ENCODE data around the gene CIPC.

The CIPC gene

GRCh38 chr14:77128414-77128891 is 30.4 kb downstream of the CIPC start:
- no peak for DNase-seq

DNA sequence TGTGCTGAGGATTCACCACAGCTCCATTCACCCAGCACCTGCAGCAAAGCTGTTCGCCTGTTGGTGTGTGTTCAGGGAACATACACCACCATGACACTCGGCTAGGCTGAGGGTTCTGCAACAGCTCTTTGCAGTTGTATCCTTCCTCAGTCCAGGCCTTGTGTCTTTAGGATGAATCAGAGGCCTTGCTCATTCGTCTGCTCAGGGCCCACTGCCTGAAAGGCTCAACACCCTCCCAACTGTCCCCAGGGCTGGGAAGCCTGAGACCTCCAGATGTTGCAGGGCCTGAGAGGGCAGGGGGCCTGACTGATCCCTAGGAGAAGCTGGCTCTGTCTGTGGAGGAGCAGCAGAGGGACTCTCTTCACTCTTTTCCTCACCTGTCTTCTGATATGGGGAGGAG is 32.3 kb downstream of the CIPC start:
- DNase-seq, result no peak

DNA sequence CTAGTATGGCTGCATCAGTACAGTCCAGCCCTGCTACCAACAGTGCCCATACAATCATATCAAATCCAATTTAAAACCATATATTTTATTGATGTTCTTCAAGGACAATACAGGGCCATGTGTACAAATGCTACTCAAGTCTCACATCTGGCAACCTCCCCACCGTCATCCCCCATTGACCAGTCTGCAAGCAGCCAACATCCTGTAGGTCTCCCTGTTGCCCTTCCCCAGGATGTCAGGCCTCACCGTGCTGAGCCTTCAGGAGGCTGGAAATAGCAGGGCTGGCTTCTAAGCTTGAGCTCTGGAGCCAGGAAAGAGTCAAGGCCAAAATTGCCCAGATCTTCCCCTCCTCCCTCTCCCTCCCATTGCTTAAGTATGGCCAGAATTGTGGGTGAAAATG is 33.1 kb downstream of the CIPC start:
- no peak for DNase-seq

- no peak for DNase-seq
Observed at GRCh38 chr14:77131871-77132486, 33.9 kb downstream of the CIPC start.

- DNase-seq, result no peak
Observed at GRCh38 chr14:77133720-77134338, 35.8 kb downstream of the CIPC start.

- no peak for DNase-seq
Observed at GRCh38 chr14:77139022-77139421, 41.0 kb downstream of the CIPC start.

GRCh38 chr14:77139540-77140358 is 41.7 kb downstream of the CIPC start:
- DNase-seq, result peak; percentile 48

DNA sequence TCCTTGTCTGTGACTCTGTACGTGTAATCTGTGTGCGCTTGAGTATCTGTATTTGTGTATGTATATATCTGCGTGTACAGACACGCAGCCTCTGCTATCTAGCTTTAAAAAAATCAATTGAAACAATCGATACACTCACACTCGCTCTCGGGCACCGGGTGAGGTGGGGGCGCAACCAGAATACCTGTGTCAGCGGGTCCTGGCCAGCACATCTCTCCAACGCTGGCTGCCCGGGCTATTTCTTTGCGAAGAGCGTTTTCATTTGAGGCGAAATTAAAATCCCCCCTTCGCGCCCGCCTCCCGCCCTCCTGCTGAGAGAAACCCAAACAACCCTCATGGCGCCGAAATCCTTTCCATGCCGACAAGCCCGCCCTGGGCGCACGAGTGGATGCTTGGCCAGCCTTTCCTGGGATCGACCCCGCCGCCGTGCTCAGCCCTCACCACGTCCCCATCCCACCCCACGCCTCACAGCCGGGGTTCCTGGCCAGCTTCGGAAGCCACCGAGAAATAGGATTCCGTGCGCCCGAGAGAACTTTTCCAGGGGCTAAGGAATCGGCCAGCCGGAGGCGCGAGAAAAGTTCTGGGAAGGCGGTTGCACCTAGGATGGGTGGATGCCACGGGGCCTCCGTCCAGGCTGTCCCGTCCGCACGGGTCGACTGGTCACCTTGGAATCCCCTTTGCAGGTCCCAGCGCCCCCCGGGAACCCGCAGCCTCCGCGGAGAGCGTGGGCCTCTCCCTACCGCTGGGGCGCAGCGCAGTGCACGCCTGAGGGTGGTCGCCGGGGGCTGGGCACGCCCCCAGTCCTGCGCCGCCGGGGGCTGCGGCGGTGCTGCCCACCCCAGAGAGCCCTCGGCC is 42.5 kb downstream of the CIPC start:
- DNase-seq, result peak; percentile 13

- DNase-seq, result peak; percentile 48
Observed at GRCh38 chr14:77141214-77142004, 43.4 kb downstream of the CIPC start, which contains the start of gene ZDHHC22. Gene ZDHHC22 (minus strand): TSS chr14:77141791. CDS start chr14:77139738, 2,053 bp downstream.

- DNase-seq, result no peak
Observed at GRCh38 chr14:77142005-77142800, 44.1 kb downstream of the CIPC start.

- DNase-seq, result no peak
Observed at GRCh38 chr14:77143071-77143470, 45.0 kb downstream of the CIPC start.

GRCh38 chr14:77144412-77145115 is 46.5 kb downstream of the CIPC start:
- DNase-seq, result no peak

GRCh38 chr14:77145975-77146740 is 48.1 kb downstream of the CIPC start:
- no peak for DNase-seq

GRCh38 chr14:77148510-77149231 is 50.6 kb downstream of the CIPC start:
- no peak for DNase-seq

- DNase-seq, result peak; percentile 79
Observed at GRCh38 chr14:77151245-77151644, 53.2 kb downstream of the CIPC start.

DNA sequence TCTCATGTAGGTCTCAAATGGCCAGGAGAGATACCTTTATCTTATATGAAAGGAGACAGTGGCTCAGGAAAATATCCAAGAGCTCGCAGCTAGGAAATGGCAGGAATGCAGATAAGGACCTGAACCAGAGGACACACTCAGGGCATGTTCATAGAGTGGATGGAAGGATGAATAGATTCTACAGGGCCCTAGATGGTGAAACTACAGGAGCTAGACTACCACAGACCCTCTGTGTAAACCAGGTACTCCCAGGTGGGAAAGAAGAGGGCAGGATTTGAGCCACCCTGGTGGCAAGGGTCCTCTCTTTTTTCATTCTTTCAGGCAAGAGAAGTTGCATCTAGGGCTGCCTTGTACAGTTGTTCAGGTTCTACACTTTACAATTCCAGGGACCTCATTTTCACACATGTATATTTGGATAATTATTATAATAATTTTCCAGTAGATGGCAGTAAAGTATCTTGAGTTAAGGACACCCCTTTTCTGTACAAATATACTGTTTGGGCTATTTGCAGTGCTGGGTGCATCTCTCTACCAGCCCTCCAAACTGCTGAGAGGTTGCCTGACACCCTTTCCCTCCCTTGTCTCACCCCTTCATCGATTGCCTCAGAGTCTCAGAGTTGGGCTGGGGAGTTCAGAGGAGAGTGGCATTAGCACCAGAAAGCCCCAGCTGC is 54.0 kb downstream of the CIPC start:
- DNase-seq, result peak; percentile 21

DNA sequence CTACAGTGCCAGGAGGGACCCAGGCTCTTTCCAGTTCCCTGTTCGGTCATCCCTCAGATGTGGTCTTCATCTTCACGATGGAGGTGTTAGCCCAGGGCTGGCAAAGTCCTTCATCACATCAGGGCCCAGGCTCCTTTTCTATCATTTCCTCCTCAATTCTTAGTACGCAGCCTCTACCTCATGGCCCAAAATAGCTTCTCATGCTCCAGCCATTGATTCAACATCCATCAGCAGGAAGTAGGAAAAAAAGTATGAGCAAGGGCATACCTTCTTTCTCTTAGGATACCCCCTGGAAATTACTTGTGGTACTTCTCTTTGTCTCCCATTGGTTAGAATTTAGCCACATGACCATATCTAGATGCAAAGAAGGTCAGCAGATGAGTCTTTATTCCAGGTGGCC is 55.7 kb downstream of the CIPC start:
- no peak for DNase-seq

DNA sequence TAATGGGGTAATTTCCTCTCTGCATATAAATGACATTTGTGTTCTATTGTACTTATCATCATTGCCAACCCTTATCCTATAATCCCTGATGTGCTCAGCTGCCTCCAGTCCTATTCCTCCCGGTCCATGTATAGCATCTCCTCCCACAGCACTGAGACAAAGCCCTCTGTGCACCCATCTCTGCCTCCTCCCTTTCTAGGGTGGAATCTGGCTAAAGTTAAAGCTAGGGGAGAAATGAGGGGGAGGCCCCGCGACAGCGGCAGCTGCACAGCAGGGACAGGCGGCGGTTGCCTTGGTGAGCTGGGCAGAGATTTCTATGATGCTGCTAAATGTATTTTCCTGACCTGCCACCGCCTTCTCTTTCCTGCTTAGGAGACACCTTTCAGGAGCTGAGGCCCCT is 56.4 kb downstream of the CIPC start:
- peak; percentile 11 for DNase-seq
